HG02970 (cell line): ENCODE data around the gene WFDC10B.
"Not testable (repeated sequence)": the region's sequence is repeated elsewhere in the genome, so short reads cannot be mapped to it uniquely, and the experiment has no call there.

ENCODE experiments used
- ATAC-seq: cut with Tn5 transposase; IDR thresholded peaks from one replicate; pipeline ENCODE4 v1.9.1; 2021; ENCODE audit warnings: mild to moderate bottlenecking, moderate library complexity, moderate number of reproducible peaks; ENCODE audit not compliant: unreplicated experiment, low FRiP score

The WFDC10B gene

DNA sequence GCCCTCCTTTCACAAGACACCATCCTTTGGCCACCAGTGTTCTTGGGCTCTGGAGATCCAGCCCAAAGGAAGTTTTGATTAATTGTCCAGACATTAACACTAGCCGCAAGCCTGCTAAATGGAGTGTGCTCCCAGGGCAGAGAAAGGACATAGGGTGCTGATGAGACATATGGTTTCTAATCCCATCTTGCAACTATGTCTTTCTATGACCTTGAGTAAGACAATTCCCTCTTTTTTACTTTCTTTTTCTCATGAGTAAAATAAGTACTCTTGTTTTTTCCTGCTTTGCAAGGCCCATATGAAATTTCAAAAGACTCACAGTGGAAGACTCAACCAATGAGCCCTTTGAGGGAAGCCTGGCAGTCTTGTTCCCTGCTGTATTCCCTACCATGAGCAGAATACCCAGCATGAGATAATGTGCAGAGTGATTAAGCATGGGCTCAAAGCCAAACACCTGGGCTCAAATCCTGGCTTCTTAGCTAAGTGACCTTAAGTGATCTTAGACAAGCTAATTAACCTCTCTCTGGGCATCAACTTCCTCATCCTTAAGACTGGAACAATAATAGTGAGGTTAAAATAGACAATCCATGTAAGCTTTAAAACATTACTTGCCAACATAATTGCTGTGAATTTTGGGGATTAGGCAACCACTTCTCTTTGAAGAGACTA lies at the start of gene WFDC10B:
Gene WFDC10B, minus strand, starts transcription at position 51 of the 669 bp plus-strand sequence. CDS start 19,027 bp downstream, outside the sequence.
- ATAC-seq = no peak

GRCh38 chr20:45752746-45753145 lies 47.9 kb upstream of the WFDC10B start:
- no peak for ATAC-seq

DNA sequence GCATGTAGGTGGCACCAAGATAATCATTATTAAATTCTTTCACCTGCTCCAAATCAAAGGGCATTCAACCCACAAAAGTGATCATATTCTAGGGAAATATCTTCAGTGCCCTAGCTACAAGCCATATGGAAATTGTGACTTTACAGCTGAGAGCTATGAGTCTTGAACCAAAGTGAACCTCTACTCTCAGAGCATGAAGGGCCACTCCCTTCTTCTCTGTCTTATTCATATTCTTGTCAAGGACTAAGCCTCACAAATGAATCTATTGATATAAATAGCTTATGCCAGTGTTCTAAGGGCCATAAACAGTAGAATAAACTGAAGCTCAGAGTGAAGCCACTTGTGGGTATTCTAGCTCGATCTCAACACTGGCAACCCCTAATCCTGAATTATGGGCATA lies 46.9 kb upstream of the WFDC10B start:
- ATAC-seq = no peak

DNA sequence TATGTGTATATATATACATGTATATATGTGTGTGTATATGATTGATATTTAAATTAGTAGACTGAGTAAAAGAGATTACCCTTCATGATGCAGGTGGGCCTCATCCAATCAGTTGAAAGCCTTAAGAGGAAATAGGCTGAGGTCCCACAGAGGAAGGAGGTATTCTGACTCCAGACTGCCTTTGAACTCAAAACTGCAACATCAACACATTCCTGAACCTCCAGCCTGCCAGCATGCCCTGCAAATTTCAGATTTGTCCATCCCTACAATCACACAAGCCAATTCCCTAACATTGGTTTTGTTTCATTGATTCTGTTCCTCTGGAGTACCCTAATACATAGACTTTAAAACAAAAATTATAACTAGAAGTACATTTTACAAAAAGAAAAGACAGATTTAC lies 40.2 kb upstream of the WFDC10B start:
- ATAC-seq = no peak

- no peak for ATAC-seq
Measured at GRCh38 chr20:45742596-45742995, 37.8 kb upstream of the WFDC10B start.

GRCh38 chr20:45735988-45736387 lies 31.2 kb upstream of the WFDC10B start:
- ATAC-seq = no peak

- no peak for ATAC-seq
Measured at GRCh38 chr20:45735552-45735951, 30.7 kb upstream of the WFDC10B start.

GRCh38 chr20:45732199-45732598 lies 27.4 kb upstream of the WFDC10B start:
- no peak for ATAC-seq

DNA sequence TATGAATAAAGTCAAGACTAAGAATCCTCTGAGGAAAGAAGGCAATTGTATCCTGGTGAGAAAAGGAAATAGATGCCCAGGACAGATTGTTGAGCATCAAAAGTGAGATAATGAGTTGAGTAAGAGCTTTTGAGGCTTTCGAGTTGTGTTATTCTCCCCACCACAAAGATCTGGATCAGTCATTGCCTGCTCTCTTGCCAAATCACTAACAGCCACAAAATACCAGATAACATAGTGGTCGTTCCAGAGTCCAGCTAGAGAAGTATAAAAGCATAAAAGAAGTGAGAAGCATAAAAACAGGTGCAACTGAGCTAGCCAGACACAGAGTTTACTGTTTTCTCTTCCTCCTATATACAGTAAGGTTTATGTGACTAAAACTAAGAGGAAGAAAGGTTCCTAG lies 22.2 kb upstream of the WFDC10B start:
- no peak for ATAC-seq

DNA sequence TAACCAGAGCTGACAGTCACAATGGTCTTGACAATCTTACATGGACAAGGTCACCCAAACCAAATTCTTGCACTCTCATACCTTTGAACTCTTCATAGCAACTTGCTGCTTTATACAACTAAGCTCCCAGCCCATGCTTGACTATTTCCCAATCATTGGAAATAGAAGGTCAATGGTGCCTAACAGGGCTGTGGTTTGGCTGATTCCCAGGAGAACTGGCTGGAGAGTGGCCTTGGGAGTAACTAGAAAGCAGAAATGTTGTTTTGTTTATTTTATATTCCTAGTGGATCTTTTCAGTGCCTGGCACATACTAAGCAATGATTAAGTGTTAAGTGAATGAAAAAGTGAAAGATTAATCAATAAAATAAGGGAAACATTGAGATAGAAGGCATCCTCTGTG lies 20.3 kb upstream of the WFDC10B start:
- no peak for ATAC-seq

DNA sequence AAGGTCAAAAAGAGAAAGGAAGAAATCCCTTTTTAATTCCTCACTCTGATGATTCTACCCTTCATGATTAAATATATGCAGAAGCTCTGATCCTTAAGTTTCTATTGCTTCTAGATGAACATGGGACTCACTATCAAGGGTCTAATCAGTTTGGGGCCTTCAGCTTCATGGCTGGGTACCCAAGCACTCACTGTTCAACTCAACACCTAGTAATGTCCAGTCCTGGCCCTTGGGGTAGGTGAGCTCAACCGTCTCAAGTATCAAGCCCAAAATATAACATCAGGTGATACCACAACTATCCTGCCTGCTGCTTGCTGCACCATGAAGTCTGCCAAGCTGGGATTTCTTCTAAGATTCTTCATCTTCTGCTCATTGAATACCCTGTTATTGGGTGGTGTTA lies 17.2 kb upstream of the WFDC10B start, which contains the start of gene SPINT4:
Gene SPINT4, plus strand, starts transcription at position 301 of the 400 bp plus-strand sequence. Its CDS starts 21 bp downstream, at position 322.
- ATAC-seq = no peak

DNA sequence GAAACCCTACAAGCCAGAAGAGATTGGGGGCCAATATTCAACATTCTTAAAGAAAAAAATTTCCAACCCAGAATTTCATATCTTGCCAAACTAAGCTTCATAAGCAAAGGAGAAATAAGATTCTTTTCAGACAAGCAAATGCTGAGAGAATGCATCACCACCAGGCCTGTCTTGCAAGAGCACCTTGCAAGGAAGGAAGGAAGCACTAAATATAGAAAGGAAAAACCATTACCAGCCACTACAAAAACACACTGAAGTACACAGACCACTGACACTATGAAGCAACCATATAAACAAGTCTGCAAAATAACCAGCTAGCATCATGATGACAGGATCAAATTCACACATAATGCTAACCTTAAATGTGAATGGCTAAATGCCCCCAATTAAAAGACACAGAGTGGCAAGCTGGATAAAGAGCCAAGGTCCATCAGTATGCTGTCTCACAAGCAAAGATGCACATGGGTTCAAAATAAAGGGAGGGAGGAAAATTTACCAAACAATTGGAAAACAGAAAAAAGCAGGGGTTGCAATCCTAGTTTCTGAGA lies 11.4 kb upstream of the WFDC10B start:
- ATAC-seq = not testable (repeated sequence)

- ATAC-seq = no peak
Measured at GRCh38 chr20:45701873-45702272, 2.9 kb downstream of the WFDC10B start, which contains the start of gene WFDC13. Gene WFDC13, plus strand, starts transcription at chr20:45702038. Its CDS starts 86 bp downstream, at chr20:45702124.

DNA sequence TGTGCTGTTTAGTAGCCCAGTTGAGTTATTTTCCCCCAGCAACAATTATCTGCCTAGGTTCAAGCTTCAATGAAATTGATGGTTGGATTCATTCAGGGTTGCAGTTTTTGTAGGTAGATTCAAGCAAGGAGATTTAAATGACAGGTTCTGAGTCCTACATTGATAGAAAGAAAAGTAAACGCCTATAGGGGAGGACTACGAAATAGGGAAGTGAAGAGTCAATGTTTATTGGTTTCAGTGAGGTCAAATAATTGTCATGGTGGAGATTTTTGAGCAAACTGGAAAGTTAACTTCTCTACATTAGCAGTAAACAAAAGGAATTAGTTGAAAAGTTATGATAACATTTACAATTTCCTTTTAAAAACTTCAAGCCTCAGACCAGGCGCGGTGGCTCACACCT lies 3.7 kb downstream of the WFDC10B start:
- ATAC-seq = no peak

DNA sequence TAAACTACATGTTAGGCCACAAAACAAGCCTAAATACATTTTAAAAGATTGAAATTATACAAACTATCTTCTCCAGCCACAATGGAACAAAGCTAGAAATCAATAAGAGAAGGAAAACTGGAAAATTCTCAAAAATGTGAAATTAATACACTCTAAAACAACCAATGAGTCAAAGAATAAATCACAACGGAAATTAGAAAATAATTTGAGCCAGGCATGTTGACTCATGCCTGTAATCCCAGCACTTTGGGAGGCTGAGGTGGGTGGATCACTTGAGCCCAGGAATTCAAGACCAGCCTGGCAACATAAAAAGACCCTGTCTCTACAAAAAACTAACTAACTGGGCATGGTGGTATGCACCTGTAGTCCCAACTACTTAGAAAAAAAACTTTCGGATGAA lies 9.3 kb downstream of the WFDC10B start:
- no peak for ATAC-seq

- not testable (repeated sequence) for ATAC-seq
Measured at GRCh38 chr20:45693346-45693745, 11.5 kb downstream of the WFDC10B start.

- ATAC-seq = no peak
Measured at GRCh38 chr20:45685896-45686295, 18.9 kb downstream of the WFDC10B start.

- no peak for ATAC-seq
Measured at GRCh38 chr20:45679650-45680049, 25.2 kb downstream of the WFDC10B start.

- ATAC-seq = no peak
Measured at GRCh38 chr20:45672765-45673164, 32.1 kb downstream of the WFDC10B start.

- no peak for ATAC-seq
Measured at GRCh38 chr20:45670139-45670538, 34.7 kb downstream of the WFDC10B start, which contains the start of gene WFDC11. Gene WFDC11, minus strand, starts transcription at chr20:45670239. Its CDS starts 19,639 bp downstream, at chr20:45650600.

- ATAC-seq = not testable (repeated sequence)
Measured at GRCh38 chr20:45657038-45657437, 47.8 kb downstream of the WFDC10B start.

DNA sequence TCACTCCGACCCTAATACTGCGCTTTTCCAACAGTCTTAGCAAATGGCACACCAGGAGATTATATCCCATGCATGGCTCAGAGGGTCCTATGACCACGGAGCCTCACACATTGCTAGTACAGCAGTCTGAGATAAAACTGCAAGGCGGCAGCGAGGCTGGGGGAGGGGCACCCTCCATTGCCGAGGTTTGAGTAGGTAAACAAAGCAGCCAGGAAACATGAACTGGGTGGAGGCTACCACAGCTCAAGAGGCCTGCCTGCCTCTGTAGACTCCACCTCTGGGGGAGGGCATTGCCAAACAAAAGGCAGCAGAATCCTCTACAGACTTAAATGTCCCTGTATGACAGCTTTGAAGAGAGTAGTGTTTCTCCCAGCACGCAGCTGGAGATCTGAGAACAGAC lies 53.1 kb downstream of the WFDC10B start:
- not testable (repeated sequence) for ATAC-seq
